ENCODE measurements around the gene LONP1.
"Not testable (repeated sequence)": the region's sequence is repeated elsewhere in the genome, so short reads cannot be mapped to it uniquely, and the experiment has no call there.

LONP1 gene

GRCh38 chr19:5693195-5694166, 26.5 kb downstream of the LONP1 start:
- no peak for DNase-seq

- DNase-seq, result no peak
Observed at GRCh38 chr19:5692723-5693194, 27.2 kb downstream of the LONP1 start.

GRCh38 chr19:5691822-5692722, 27.9 kb downstream of the LONP1 start:
- DNase-seq, result peak; percentile 23

GRCh38 chr19:5690955-5691821, 28.8 kb downstream of the LONP1 start:
- peak; percentile 51 for DNase-seq

GRCh38 chr19:5690125-5690954, 29.6 kb downstream of the LONP1 start, which contains the start of gene RPL36:
RPL36 (plus strand) TSS chr19:5690295; CDS start chr19:5690508, 213 bp downstream.
- DNase-seq, result peak; percentile 96

GRCh38 chr19:5688262-5688881, 31.6 kb downstream of the LONP1 start:
- not testable (repeated sequence) for DNase-seq

- DNase-seq, result no peak
Observed at GRCh38 chr19:5687360-5688198, 32.4 kb downstream of the LONP1 start.

GRCh38 chr19:5686647-5687359, 33.1 kb downstream of the LONP1 start:
- DNase-seq, result peak; percentile 94

GRCh38 chr19:5686326-5686646, 33.7 kb downstream of the LONP1 start:
- no peak for DNase-seq

- no peak for DNase-seq
Observed at GRCh38 chr19:5684694-5685430, 35.1 kb downstream of the LONP1 start.

- no peak for DNase-seq
Observed at GRCh38 chr19:5683177-5683886, 36.6 kb downstream of the LONP1 start.

GRCh38 chr19:5682107-5682482, 37.9 kb downstream of the LONP1 start:
- DNase-seq, result no peak

GRCh38 chr19:5681391-5682106, 38.4 kb downstream of the LONP1 start:
- DNase-seq, result no peak

- DNase-seq, result peak; percentile 99
Observed at GRCh38 chr19:5680437-5681368, 39.2 kb downstream of the LONP1 start, which contains the start of the genes HSD11B1L and MICOS13. HSD11B1L (plus strand) TSS chr19:5681027; CDS start chr19:5684833, 3,806 bp downstream. MICOS13 (minus strand) TSS chr19:5680516; CDS start chr19:5680486, 30 bp downstream.

GRCh38 chr19:5680084-5680436, 39.9 kb downstream of the LONP1 start:
- peak; percentile 20 for DNase-seq
